Measurements from ENCODE around the gene PEX11B.

PEX11B gene

GRCh38 chr1:145955436-145955835, 36.9 kb upstream of the PEX11B start:
- H4K20me1 ChIP-seq (ENCODE audit: insufficient read depth, low read length): no peaks in the 10 kb centered on the region
- no peak overlapping the region for H2AFZ ChIP-seq (ENCODE audit: low read depth, low read length)
- H3K4me3 ChIP-seq (ENCODE audit: low read depth in 1 of 2, low read length in 2 of 2): peak overlapping the region in 1 of 2 experiments; percentile 86; a peak in 2 of 4 replicates
- no peaks in the 10 kb centered on the region for H3K27me3 ChIP-seq (ENCODE audit: insufficient read depth, low read length, poor library complexity)
- peaks cover 62% of the 10 kb centered on the region for H3K4me1 ChIP-seq (ENCODE audit: insufficient read depth, low read length)
- peaks cover 25% of the 10 kb centered on the region for H3K36me3 ChIP-seq (ENCODE audit: insufficient read depth, low read length)
- no peak for ATAC-seq (ENCODE audit: insufficient read depth, low read depth)
- H3K9ac ChIP-seq (ENCODE audit: low read depth, low read length): peak overlapping the region; percentile 71; the same call in 1 of the 2 replicates
- peak overlapping the region; percentile 74 for H3K4me2 ChIP-seq (ENCODE audit: insufficient read depth, low read length)
- TF ChIP-seq CTCF (IDR thresholded peaks at IDR 0.05; ENCODE audit: borderline replicate concordance, extremely low read depth, low read length, poor library complexity, severe bottlenecking) (no peak), EZH2 (IDR thresholded peaks at IDR 0.05; ENCODE audit: borderline replicate concordance, low read depth, low read length, severe bottlenecking) (no peak)
- H3K27ac ChIP-seq (ENCODE audit: low read length): no peak overlapping the region
- peaks cover 67% of the 10 kb centered on the region for H3K79me2 ChIP-seq (ENCODE audit: insufficient read depth, low read length)
- DNase-seq: no peak
- no peaks in the 10 kb centered on the region for H3K9me3 ChIP-seq (ENCODE audit: insufficient read depth, low read length, severe bottlenecking)

GRCh38 chr1:145953861-145954260, 35.3 kb upstream of the PEX11B start:
- peaks cover 47% of the 10 kb centered on the region for H3K4me1 ChIP-seq (ENCODE audit: insufficient read depth, low read length)
- no peak overlapping the region for H3K9ac ChIP-seq (ENCODE audit: low read depth, low read length)
- H3K9me3 ChIP-seq (ENCODE audit: insufficient read depth, low read length, severe bottlenecking): no peaks in the 10 kb centered on the region
- TF ChIP-seq EZH2 (IDR thresholded peaks at IDR 0.05; ENCODE audit: borderline replicate concordance, low read depth, low read length, severe bottlenecking) (no peak), CTCF (IDR thresholded peaks at IDR 0.05; ENCODE audit: borderline replicate concordance, extremely low read depth, low read length, poor library complexity, severe bottlenecking) (no peak)
- H3K4me3 ChIP-seq (ENCODE audit: low read depth in 1 of 2, low read length in 2 of 2): no peak overlapping the region
- H3K27ac ChIP-seq (ENCODE audit: low read length): no peak overlapping the region
- no peaks in the 10 kb centered on the region for H3K27me3 ChIP-seq (ENCODE audit: insufficient read depth, low read length, poor library complexity)
- H3K4me2 ChIP-seq (ENCODE audit: insufficient read depth, low read length): no peak overlapping the region
- ATAC-seq (ENCODE audit: insufficient read depth, low read depth) (no peak), DNase-seq (no peak)
- H3K36me3 ChIP-seq (ENCODE audit: insufficient read depth, low read length): peaks cover 29% of the 10 kb centered on the region
- H4K20me1 ChIP-seq (ENCODE audit: insufficient read depth, low read length): no peaks in the 10 kb centered on the region; the same call in 1 of the 2 replicates
- peaks cover 76% of the 10 kb centered on the region for H3K79me2 ChIP-seq (ENCODE audit: insufficient read depth, low read length)
- H2AFZ ChIP-seq (ENCODE audit: low read depth, low read length): no peak overlapping the region

- H3K9ac ChIP-seq (ENCODE audit: low read depth, low read length): no peak overlapping the region
- TF ChIP-seq CTCF (IDR thresholded peaks at IDR 0.05; ENCODE audit: borderline replicate concordance, extremely low read depth, low read length, poor library complexity, severe bottlenecking) (no peak), EZH2 (IDR thresholded peaks at IDR 0.05; ENCODE audit: borderline replicate concordance, low read depth, low read length, severe bottlenecking) (no peak)
Measured at GRCh38 chr1:145952903-145953302, 34.4 kb upstream of the PEX11B start.

GRCh38 chr1:145951526-145951925, 33.0 kb upstream of the PEX11B start:
- Histone ChIP-seq H3K9ac (ENCODE audit: low read depth, low read length) (no peak overlapping the region), H2AFZ (ENCODE audit: low read depth, low read length) (no peak overlapping the region), H3K9me3 (ENCODE audit: insufficient read depth, low read length, severe bottlenecking) (no peaks in the 10 kb centered on the region), H3K4me3 (ENCODE audit: low read depth in 1 of 2, low read length in 2 of 2) (no peak overlapping the region), H3K36me3 (ENCODE audit: insufficient read depth, low read length) (peaks cover 42% of the 10 kb centered on the region), H3K4me1 (ENCODE audit: insufficient read depth, low read length) (peaks cover 31% of the 10 kb centered on the region), H3K4me2 (ENCODE audit: insufficient read depth, low read length) (no peak overlapping the region), H3K27ac (ENCODE audit: low read length) (no peak overlapping the region), H4K20me1 (ENCODE audit: insufficient read depth, low read length) (no peaks in the 10 kb centered on the region; the same call in 1 of the 2 replicates), H3K79me2 (ENCODE audit: insufficient read depth, low read length) (peaks cover 69% of the 10 kb centered on the region), H3K27me3 (ENCODE audit: insufficient read depth, low read length, poor library complexity) (no peaks in the 10 kb centered on the region)
- ATAC-seq (ENCODE audit: insufficient read depth, low read depth): no peak
- no peak for DNase-seq
- no peak for TF ChIP-seq CTCF (IDR thresholded peaks at IDR 0.05; ENCODE audit: borderline replicate concordance, extremely low read depth, low read length, poor library complexity, severe bottlenecking)
- TF ChIP-seq EZH2 (IDR thresholded peaks at IDR 0.05; ENCODE audit: borderline replicate concordance, low read depth, low read length, severe bottlenecking): no peak

More at GRCh38 chr1:145952903-145953302, 34.4 kb upstream of the PEX11B start:
- H3K36me3 ChIP-seq (ENCODE audit: insufficient read depth, low read length): peaks cover 29% of the 10 kb centered on the region
- H2AFZ ChIP-seq (ENCODE audit: low read depth, low read length): no peak overlapping the region
- no peak overlapping the region for H3K4me2 ChIP-seq (ENCODE audit: insufficient read depth, low read length)
- ATAC-seq (ENCODE audit: insufficient read depth, low read depth): no peak
- H3K27me3 ChIP-seq (ENCODE audit: insufficient read depth, low read length, poor library complexity): no peaks in the 10 kb centered on the region
- H4K20me1 ChIP-seq (ENCODE audit: insufficient read depth, low read length): no peaks in the 10 kb centered on the region; the same call in 1 of the 2 replicates
- H3K4me1 ChIP-seq (ENCODE audit: insufficient read depth, low read length): peaks cover 38% of the 10 kb centered on the region
- no peaks in the 10 kb centered on the region for H3K9me3 ChIP-seq (ENCODE audit: insufficient read depth, low read length, severe bottlenecking)
- DNase-seq: no peak
- peaks cover 76% of the 10 kb centered on the region for H3K79me2 ChIP-seq (ENCODE audit: insufficient read depth, low read length)
- no peak overlapping the region for H3K27ac ChIP-seq (ENCODE audit: low read length)
- no peak overlapping the region for H3K4me3 ChIP-seq (ENCODE audit: low read depth in 1 of 2, low read length in 2 of 2)

Measured in DND-41 (cell line).